Panc1 (cell line): ENCODE results near the gene COL27A1. TPM values are rescaled to one million over a fixed set of nuclear protein-coding genes. Genes with fewer than 3 reads are reported as not detected.

Experiments used
- ATAC-seq: fragments of 200-7000 bp; cut with Tn5 transposase; 2 replicates; pipeline ENCODE4 v1.9.1; 2020; ENCODE audit warnings: mild to moderate bottlenecking, moderate library complexity
- BruUV-seq: library from RNA; stranded (reverse); fragments of 400-500 nt; replicated peaks from 2 replicates; lab custom pipeline; 2021; lab: Mats Ljungman, UMichigan
- CTCF ChIA-PET: fragments of 300-600 bp; sonication (Branson Sonifier 250); formaldehyde crosslinking; loops from one replicate; lab custom pipeline; 2022; ENCODE audit warnings: antibody characterized with exemption; lab: Charles Lee
- POLR2A ChIA-PET: fragments of 300-600 bp; sonication (Branson Sonifier 250); formaldehyde crosslinking; loops from one replicate; lab custom pipeline; 2022; ENCODE audit warnings: antibody characterized with exemption; lab: Charles Lee
- DNase-seq: peaks from one replicate; pipeline ENCODE4 v3.0.0-alpha.2; 2010; ENCODE audit warnings: low read depth, low spot score
- H3K27ac ChIP-seq: 2 replicates; pipeline ENCODE4 v1.5.1; 2011; ENCODE audit warnings: mild to moderate bottlenecking, low read length, inconsistent platforms
- H3K27me3 ChIP-seq: fragments of 200-500 bp; sonication (Bioruptor generic); 2 replicates; pipeline ENCODE4 v1.6.0; 2014; ENCODE audit warnings: low read length, inconsistent platforms; ENCODE audit not compliant: control insufficient read depth, insufficient read depth
- H3K36me3 ChIP-seq: fragments of 200-500 bp; sonication (Bioruptor generic); 2 replicates; pipeline ENCODE4 v1.5.1; 2014; ENCODE audit warnings: inconsistent platforms, mild to moderate bottlenecking, low read length, moderate library complexity; ENCODE audit not compliant: control insufficient read depth, insufficient read depth
- H3K4me1 ChIP-seq: 2 replicates; pipeline ENCODE4 v1.5.1; 2011; ENCODE audit warnings: inconsistent platforms, mild to moderate bottlenecking, low read length, moderate library complexity; ENCODE audit not compliant: control insufficient read depth, insufficient read depth
- H3K4me3 ChIP-seq, 2 experiments: 2 replicates each; pipeline ENCODE4 v1.5.1; 2011 to 2012; ENCODE audit warnings: low read depth in 2 of 2, low read length in 2 of 2, mild to moderate bottlenecking in 2 of 2, inconsistent platforms in 1 of 2, moderate library complexity in 1 of 2
- H3K9me3 ChIP-seq: fragments of 200-500 bp; sonication (Bioruptor generic); 2 replicates; pipeline ENCODE4 v1.5.1; 2014; ENCODE audit warnings: low read depth, mild to moderate bottlenecking, inconsistent platforms, low read length, moderate library complexity; ENCODE audit not compliant: control insufficient read depth, insufficient read depth
- POLR2AphosphoS5 ChIP-seq: IDR thresholded peaks from 2 replicates; pipeline ENCODE4 v1.6.1; 2012; ENCODE audit warnings: mild to moderate bottlenecking, low read depth, low read length, moderate library complexity
- SIN3A ChIP-seq: IDR thresholded peaks from 2 replicates; pipeline ENCODE4 v1.6.1; 2012; ENCODE audit warnings: low read depth, mild to moderate bottlenecking, low read length, moderate library complexity, borderline replicate concordance; ENCODE audit not compliant: insufficient read depth
- TCF7L2 ChIP-seq: IDR thresholded peaks from 2 replicates; pipeline ENCODE4 v1.6.1; 2011; ENCODE audit warnings: mild to moderate bottlenecking, low read depth, low read length, inconsistent platforms
- in situ Hi-C: cut with HindIII; loops from 2 replicates; pipeline ENCODE4 v1.10.0; 2016; ENCODE audit warnings: low sequenced_read_pairs, low pct_unique_long_range_greater_than_20kb
- intact Hi-C: fragments of 100-400 bp; cut with micrococcal nuclease; formaldehyde crosslinking; loops from one replicate; pipeline ENCODE4 v1.10.0; 2022; ENCODE audit not compliant: unreplicated experiment
- total RNA-seq: library from RNA; stranded (reverse); gene quantifications from one replicate; pipeline ENCODE4 v1.2.1, GENCODE V29; 2021; ENCODE audit not compliant: unreplicated experiment
- TF ChIP-seq, protein P1 (sequence below): fragments of 450-650 bp; IDR thresholded peaks from 2 replicates; pipeline ENCODE4 v1.5.1; 2017; ENCODE audit warnings: mild to moderate bottlenecking
- TF ChIP-seq, protein P2 (sequence below), 2 experiments: IDR thresholded peaks; 2 replicates each; pipeline ENCODE4 v1.6.1; 2011 to 2012; ENCODE audit warnings: low read depth in 2 of 2, control low read depth in 1 of 2, low read length in 1 of 2, mild to moderate bottlenecking in 1 of 2, moderate library complexity in 1 of 2; ENCODE audit not compliant: insufficient read depth in 1 of 2

COL27A1 gene
- total RNA-seq, 1 experiment from 2014 or later, result 5.1 TPM

DNA sequence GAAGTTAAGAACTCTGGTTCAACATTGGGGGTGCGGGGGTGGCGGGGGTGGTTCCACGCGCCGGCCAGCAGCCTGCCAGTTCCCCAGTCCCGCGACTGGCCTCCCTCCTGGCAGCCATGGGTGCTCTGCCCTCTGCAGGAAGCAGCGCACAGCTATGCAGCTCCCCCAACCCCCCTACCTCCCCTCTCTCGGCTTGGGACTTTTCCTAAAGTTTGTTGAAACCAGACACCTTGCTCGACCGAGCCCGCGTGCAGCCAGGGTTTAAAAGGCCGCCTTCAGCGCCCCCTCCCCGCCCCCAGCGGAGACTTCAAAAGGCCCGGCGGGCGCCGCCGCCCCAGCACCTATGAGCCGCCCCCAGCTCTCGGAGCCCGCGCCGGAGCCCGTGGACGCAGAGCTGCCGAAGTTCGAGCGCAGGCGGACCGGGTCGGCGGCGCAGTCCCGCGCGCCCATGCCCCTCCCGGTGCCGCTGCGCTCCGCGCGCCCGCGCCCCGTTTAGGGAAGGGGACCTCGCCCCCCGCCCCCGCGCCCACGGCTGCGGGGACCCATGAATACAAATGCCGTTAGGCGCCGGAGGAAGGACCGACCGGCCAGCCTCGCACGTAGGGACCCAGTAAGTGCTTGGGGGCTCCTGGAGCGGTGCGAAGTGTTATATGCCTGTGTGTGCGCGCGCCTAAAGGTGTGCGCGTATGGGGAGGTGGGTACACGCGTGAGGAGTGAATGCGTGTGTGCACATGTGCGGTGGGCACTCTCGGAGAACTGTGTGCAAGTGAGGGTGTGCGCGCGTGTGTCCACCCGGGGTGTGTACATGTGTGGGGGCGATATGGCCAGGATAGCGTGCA lies 1.4 kb upstream of the COL27A1 start:
- ChIA-PET CTCF (interaction anchor here (0.7 to 2.8 kb wide), 2 partner anchors 46 to 106 kb away, joined by 3 to 17 read pairs; no protein-coding TSS in a partner anchor), POLR2A (no interaction called here)
- peaks cover 2% of the 10 kb centered on the region; the same call in 1 of the 2 replicates for H3K27me3 ChIP-seq
- no peak overlapping the region for H3K27ac ChIP-seq
- TF ChIP-seq SIN3A (no peak), POLR2AphosphoS5 (no peak), TCF7L2 (peak; percentile 92)
- TF ChIP-seq, protein P1, sequence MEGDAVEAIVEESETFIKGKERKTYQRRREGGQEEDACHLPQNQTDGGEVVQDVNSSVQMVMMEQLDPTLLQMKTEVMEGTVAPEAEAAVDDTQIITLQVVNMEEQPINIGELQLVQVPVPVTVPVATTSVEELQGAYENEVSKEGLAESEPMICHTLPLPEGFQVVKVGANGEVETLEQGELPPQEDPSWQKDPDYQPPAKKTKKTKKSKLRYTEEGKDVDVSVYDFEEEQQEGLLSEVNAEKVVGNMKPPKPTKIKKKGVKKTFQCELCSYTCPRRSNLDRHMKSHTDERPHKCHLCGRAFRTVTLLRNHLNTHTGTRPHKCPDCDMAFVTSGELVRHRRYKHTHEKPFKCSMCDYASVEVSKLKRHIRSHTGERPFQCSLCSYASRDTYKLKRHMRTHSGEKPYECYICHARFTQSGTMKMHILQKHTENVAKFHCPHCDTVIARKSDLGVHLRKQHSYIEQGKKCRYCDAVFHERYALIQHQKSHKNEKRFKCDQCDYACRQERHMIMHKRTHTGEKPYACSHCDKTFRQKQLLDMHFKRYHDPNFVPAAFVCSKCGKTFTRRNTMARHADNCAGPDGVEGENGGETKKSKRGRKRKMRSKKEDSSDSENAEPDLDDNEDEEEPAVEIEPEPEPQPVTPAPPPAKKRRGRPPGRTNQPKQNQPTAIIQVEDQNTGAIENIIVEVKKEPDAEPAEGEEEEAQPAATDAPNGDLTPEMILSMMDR, result peak; percentile 62
- TF ChIP-seq, protein P2, sequence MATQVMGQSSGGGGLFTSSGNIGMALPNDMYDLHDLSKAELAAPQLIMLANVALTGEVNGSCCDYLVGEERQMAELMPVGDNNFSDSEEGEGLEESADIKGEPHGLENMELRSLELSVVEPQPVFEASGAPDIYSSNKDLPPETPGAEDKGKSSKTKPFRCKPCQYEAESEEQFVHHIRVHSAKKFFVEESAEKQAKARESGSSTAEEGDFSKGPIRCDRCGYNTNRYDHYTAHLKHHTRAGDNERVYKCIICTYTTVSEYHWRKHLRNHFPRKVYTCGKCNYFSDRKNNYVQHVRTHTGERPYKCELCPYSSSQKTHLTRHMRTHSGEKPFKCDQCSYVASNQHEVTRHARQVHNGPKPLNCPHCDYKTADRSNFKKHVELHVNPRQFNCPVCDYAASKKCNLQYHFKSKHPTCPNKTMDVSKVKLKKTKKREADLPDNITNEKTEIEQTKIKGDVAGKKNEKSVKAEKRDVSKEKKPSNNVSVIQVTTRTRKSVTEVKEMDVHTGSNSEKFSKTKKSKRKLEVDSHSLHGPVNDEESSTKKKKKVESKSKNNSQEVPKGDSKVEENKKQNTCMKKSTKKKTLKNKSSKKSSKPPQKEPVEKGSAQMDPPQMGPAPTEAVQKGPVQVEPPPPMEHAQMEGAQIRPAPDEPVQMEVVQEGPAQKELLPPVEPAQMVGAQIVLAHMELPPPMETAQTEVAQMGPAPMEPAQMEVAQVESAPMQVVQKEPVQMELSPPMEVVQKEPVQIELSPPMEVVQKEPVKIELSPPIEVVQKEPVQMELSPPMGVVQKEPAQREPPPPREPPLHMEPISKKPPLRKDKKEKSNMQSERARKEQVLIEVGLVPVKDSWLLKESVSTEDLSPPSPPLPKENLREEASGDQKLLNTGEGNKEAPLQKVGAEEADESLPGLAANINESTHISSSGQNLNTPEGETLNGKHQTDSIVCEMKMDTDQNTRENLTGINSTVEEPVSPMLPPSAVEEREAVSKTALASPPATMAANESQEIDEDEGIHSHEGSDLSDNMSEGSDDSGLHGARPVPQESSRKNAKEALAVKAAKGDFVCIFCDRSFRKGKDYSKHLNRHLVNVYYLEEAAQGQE (IDR thresholded peaks at IDR 0.05; ENCODE audit: insufficient read depth in 1 of 2, low read depth in 2 of 2, low read length in 1 of 2), result no peak
- intact Hi-C loops, result loop anchor here (2.0 to 5.0 kb wide), 2 partner anchors 47 to 137 kb away; no protein-coding TSS in a partner anchor
- peaks cover 4% of the 10 kb centered on the region for H3K4me1 ChIP-seq
- BruUV-seq, result no TSS peak
- H3K36me3 ChIP-seq, result no peaks in the 10 kb centered on the region
- in situ Hi-C loops, result no loop called here
- ATAC-seq (peak; percentile 35; the same call in 1 of the 2 replicates), DNase-seq (no peak)
- no peaks in the 10 kb centered on the region for H3K9me3 ChIP-seq
- H3K4me3 ChIP-seq, result peak overlapping the region; percentile 34 to 51

GRCh38 chr9:114154600-114155102 lies 686 bp upstream of the COL27A1 start:
- Histone ChIP-seq H3K27ac (no peak overlapping the region), H3K36me3 (no peaks in the 10 kb centered on the region), H3K4me3 (peak overlapping the region; percentile 34 to 51), H3K27me3 (peaks cover 2% of the 10 kb centered on the region; the same call in 1 of the 2 replicates), H3K9me3 (no peaks in the 10 kb centered on the region), H3K4me1 (peaks cover 4% of the 10 kb centered on the region)
- TF ChIP-seq TCF7L2 (no peak), SIN3A (no peak), POLR2AphosphoS5 (no peak)
- TF ChIP-seq, protein P1, result no peak
- TF ChIP-seq, protein P2 (IDR thresholded peaks at IDR 0.05; ENCODE audit: insufficient read depth in 1 of 2, low read depth in 2 of 2, low read length in 1 of 2), result no peak
- DNase-seq (no peak), ATAC-seq (no peak; the same call in 1 of the 2 replicates)
- in situ Hi-C loops (no loop called here), intact Hi-C loops (loop anchor here (2.0 to 5.0 kb wide), 2 partner anchors 47 to 136 kb away; no protein-coding TSS in a partner anchor)
- BruUV-seq, result no TSS peak
- ChIA-PET CTCF (interaction anchor here (0.6 to 2.8 kb wide), 2 partner anchors 47 to 79 kb away, joined by 5 to 17 read pairs; no protein-coding TSS in a partner anchor), POLR2A (interaction anchor here (0.5 kb wide), 1 partner anchor 149 kb away, joined by 8 read pairs; no protein-coding TSS in a partner anchor)
